Endodermal cell (in vitro differentiated cells): ENCODE data around the gene YIPF3. TPM values are rescaled to one million over a fixed set of nuclear protein-coding genes. Genes with fewer than 3 reads are reported as not detected.
A peak's percentile ranks its signal among the peaks of the same experiment; 100 is the strongest.

Experiments
- DNase-seq: peaks from one replicate; pipeline ENCODE4 v3.0.0-alpha.2; 2017
- H3K27ac ChIP-seq: 2 replicates; pipeline ENCODE4 v1.5.1; 2013; ENCODE audit warnings: mild to moderate bottlenecking, low read depth, low read length, moderate library complexity
- H3K27me3 ChIP-seq: 2 replicates; pipeline ENCODE4 v1.6.1; 2013; ENCODE audit warnings: mild to moderate bottlenecking, low read length, moderate library complexity; ENCODE audit not compliant: insufficient read depth, control insufficient read depth, poor library complexity, severe bottlenecking
- H3K36me3 ChIP-seq: 2 replicates; pipeline ENCODE4 v1.7.0; 2013; ENCODE audit warnings: mild to moderate bottlenecking, low read length, moderate library complexity; ENCODE audit not compliant: control insufficient read depth, insufficient read depth
- H3K4me1 ChIP-seq: one replicate; pipeline ENCODE4 v1.7.0; 2013; ENCODE audit warnings: low read length; ENCODE audit not compliant: control insufficient read depth, insufficient read depth
- H3K4me3 ChIP-seq: 2 replicates; pipeline ENCODE4 v1.5.1; 2013; ENCODE audit warnings: mild to moderate bottlenecking, low read length, moderate library complexity
- H3K9ac ChIP-seq: 2 replicates; pipeline ENCODE4 v1.6.1; 2013; ENCODE audit warnings: mild to moderate bottlenecking, low read length, moderate library complexity; ENCODE audit not compliant: poor library complexity, severe bottlenecking; ENCODE audit errors: extremely low read depth
- H3K9me3 ChIP-seq: 2 replicates; pipeline ENCODE4 v1.6.1; 2013; ENCODE audit warnings: mild to moderate bottlenecking, low read length, moderate library complexity; ENCODE audit not compliant: control insufficient read depth
- H3K27ac Mint-ChIP-seq: 2 replicates; pipeline ENCODE4 v1.8.0; 2020; ENCODE audit warnings: mixed read lengths
- H3K27me3 Mint-ChIP-seq: 2 replicates; pipeline ENCODE4 v1.8.0; 2021; ENCODE audit warnings: mild to moderate bottlenecking, mixed read lengths; ENCODE audit not compliant: insufficient read depth
- H3K36me3 Mint-ChIP-seq: 2 replicates; pipeline ENCODE4 v1.8.0; 2020; ENCODE audit warnings: low read depth, mixed read lengths
- H3K4me1 Mint-ChIP-seq: 2 replicates; pipeline ENCODE4 v1.8.0; 2020; ENCODE audit warnings: mixed read lengths
- H3K4me3 Mint-ChIP-seq: 2 replicates; pipeline ENCODE4 v1.8.0; 2020; ENCODE audit warnings: mild to moderate bottlenecking, moderate library complexity, mixed read lengths
- H3K9me3 Mint-ChIP-seq: 2 replicates; pipeline ENCODE4 v1.8.0; 2020; ENCODE audit warnings: mild to moderate bottlenecking, mixed read lengths
- WGBS, 2 experiments: methylation state at CpG; one replicate each; pipeline versions ENCODE4 v1.1.5 to v1.1.7; 2013; ENCODE audit warnings: missing lambda C conversion rate in 2 of 2, mixed read lengths in 1 of 2; ENCODE audit not compliant: insufficient coverage in 1 of 2, insufficient read length in 1 of 2; 5-methylcytosine and 5-hydroxymethylcytosine counted together
- total RNA-seq, 2 donors: library from RNA; stranded (reverse); fragmentation: NEBNext Ultra II Directional in 1 of 2; extraction: Animal tissue kit (Norgen Biotek cat#: 25700) in 1 of 2; gene quantifications; 2 replicates in 1 of 2; 3 replicates in 1 of 2; pipeline ENCODE4 v1.2.1, GENCODE V29; 2021
- TF ChIP-seq, protein P1 (sequence below): fragments of 200-600 bp; sonication (generic); conservative IDR thresholded peaks from 2 replicates; pipeline ENCODE4 v1.5.0; 2021; ENCODE audit warnings: antibody characterized with exemption, mild to moderate bottlenecking

YIPF3 gene
- total RNA-seq, 2 donors from 2014 or later, result 87.7 to 103 TPM

GRCh38 chr6:43475516-43475915 is 41.2 kb downstream of the YIPF3 start:
- peaks cover 22% of the 10 kb centered on the region for H3K4me1 Mint-ChIP-seq
- Histone ChIP-seq H3K9ac (no peak overlapping the region), H3K4me1 (peaks cover 5% of the 10 kb centered on the region), H3K27ac (no peak overlapping the region), H3K4me3 (no peak overlapping the region), H3K9me3 (no peaks in the 10 kb centered on the region), H3K36me3 (peaks cover 5% of the 10 kb centered on the region), H3K27me3 (no peaks in the 10 kb centered on the region)
- TF ChIP-seq, protein P1, sequence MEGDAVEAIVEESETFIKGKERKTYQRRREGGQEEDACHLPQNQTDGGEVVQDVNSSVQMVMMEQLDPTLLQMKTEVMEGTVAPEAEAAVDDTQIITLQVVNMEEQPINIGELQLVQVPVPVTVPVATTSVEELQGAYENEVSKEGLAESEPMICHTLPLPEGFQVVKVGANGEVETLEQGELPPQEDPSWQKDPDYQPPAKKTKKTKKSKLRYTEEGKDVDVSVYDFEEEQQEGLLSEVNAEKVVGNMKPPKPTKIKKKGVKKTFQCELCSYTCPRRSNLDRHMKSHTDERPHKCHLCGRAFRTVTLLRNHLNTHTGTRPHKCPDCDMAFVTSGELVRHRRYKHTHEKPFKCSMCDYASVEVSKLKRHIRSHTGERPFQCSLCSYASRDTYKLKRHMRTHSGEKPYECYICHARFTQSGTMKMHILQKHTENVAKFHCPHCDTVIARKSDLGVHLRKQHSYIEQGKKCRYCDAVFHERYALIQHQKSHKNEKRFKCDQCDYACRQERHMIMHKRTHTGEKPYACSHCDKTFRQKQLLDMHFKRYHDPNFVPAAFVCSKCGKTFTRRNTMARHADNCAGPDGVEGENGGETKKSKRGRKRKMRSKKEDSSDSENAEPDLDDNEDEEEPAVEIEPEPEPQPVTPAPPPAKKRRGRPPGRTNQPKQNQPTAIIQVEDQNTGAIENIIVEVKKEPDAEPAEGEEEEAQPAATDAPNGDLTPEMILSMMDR, result no peak
- 86 to 90% methylated on average over 6 of the region's 6 CpGs for WGBS, 2 experiments
- no peak overlapping the region for H3K4me3 Mint-ChIP-seq
- H3K36me3 Mint-ChIP-seq, result peaks cover 9% of the 10 kb centered on the region
- peak; percentile 25 for DNase-seq
- H3K27me3 Mint-ChIP-seq, result peaks cover 3% of the 10 kb centered on the region
- H3K9me3 Mint-ChIP-seq, result no peaks in the 10 kb centered on the region
- H3K27ac Mint-ChIP-seq, result no peak overlapping the region

DNA sequence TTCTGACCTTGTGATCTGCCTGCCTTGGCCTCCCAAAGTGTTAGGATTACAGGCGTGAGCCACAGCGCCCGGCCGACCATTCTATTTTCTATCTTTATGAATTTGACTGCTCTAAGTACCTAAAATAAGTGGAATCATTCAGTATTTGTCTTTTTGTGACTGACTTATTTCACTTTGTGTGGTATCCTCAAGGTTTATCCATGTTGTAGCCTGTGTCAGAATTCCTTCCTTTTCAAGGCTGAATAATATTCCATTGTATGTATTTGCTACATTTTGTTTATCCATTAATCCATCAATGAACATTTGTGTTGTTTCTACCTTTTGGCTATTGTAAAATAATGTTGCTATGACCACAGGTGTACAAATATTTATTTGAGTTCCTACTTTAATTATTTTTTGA is 44.2 kb downstream of the YIPF3 start:
- Mint-ChIP-seq H3K27me3 (peaks cover 3% of the 10 kb centered on the region), H3K4me3 (no peak overlapping the region), H3K9me3 (no peaks in the 10 kb centered on the region), H3K27ac (no peak overlapping the region), H3K4me1 (peaks cover 15% of the 10 kb centered on the region), H3K36me3 (no peaks in the 10 kb centered on the region)
- no peak overlapping the region for H3K27ac ChIP-seq
- TF ChIP-seq, protein P1, result no peak
- H3K9ac ChIP-seq, result no peak overlapping the region
- peaks cover 9% of the 10 kb centered on the region for H3K4me1 ChIP-seq
- no peaks in the 10 kb centered on the region for H3K9me3 ChIP-seq
- no peaks in the 10 kb centered on the region for H3K36me3 ChIP-seq
- no peak overlapping the region for H3K4me3 ChIP-seq
- WGBS, 2 experiments, result 98 to 100% methylated on average over 4 of the region's 4 CpGs
- H3K27me3 ChIP-seq, result no peaks in the 10 kb centered on the region
- no peak for DNase-seq

DNA sequence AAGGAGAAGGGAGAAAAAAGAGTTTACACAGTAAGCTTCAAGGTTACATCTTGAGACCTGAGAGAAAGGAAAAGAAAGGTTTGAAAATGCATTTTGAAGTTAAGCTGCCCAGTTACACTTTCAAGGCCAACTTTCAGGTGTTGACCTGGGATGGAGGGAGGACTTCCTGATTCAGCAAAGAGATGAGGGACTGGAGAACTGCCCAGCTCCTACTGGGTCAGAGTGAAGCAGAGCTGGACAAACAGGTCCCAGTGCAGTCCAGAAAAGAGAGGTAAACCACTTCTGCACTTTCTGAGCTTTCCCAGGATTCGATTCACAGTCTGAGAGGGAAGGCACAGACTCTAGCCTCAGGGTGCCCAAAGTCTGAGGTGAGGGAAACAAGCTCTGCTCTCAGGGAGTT is 45.3 kb downstream of the YIPF3 start:
- Mint-ChIP-seq H3K4me1 (peaks cover 11% of the 10 kb centered on the region), H3K9me3 (no peaks in the 10 kb centered on the region), H3K36me3 (no peaks in the 10 kb centered on the region), H3K4me3 (no peak overlapping the region), H3K27me3 (peaks cover 3% of the 10 kb centered on the region), H3K27ac (no peak overlapping the region)
- no peaks in the 10 kb centered on the region for H3K36me3 ChIP-seq
- H3K27ac ChIP-seq, result no peak overlapping the region
- WGBS, 2 experiments, result 91 to 100% methylated on average over 1 of the region's 1 CpG
- TF ChIP-seq, protein P1, result no peak
- H3K9me3 ChIP-seq, result no peaks in the 10 kb centered on the region
- H3K4me1 ChIP-seq, result peaks cover 9% of the 10 kb centered on the region
- H3K9ac ChIP-seq, result no peak overlapping the region
- H3K27me3 ChIP-seq, result no peaks in the 10 kb centered on the region
- no peak overlapping the region for H3K4me3 ChIP-seq
- no peak for DNase-seq
